ENCODE data around the gene PRR14L.
"Not testable (repeated sequence)": the region's sequence is repeated elsewhere in the genome, so short reads cannot be mapped to it uniquely, and the experiment has no call there.

The PRR14L gene

GRCh38 chr22:31740314-31740713, 9.6 kb downstream of the PRR14L start:
- DNase-seq (ENCODE audit: low read depth): not testable (repeated sequence)

- no peak for DNase-seq (ENCODE audit: low read depth)
These were observed 10.1 kb downstream of the PRR14L start for GRCh38 chr22:31739795-31740201.

GRCh38 chr22:31738566-31738965, 11.4 kb downstream of the PRR14L start:
- DNase-seq (ENCODE audit: low read depth): no peak

GRCh38 chr22:31737932-31738331, 12.0 kb downstream of the PRR14L start:
- DNase-seq (ENCODE audit: low read depth): no peak

GRCh38 chr22:31736458-31736857, 13.5 kb downstream of the PRR14L start:
- no peak for DNase-seq (ENCODE audit: low read depth)

GRCh38 chr22:31734512-31734911, 15.4 kb downstream of the PRR14L start:
- no peak for DNase-seq (ENCODE audit: low read depth)

GRCh38 chr22:31733580-31734079, 16.3 kb downstream of the PRR14L start:
- no peak for DNase-seq (ENCODE audit: low read depth)

GRCh38 chr22:31732089-31732829, 17.7 kb downstream of the PRR14L start:
- DNase-seq (ENCODE audit: low read depth): no peak

GRCh38 chr22:31730344-31730711, 19.6 kb downstream of the PRR14L start:
- no peak for DNase-seq (ENCODE audit: low read depth)

- DNase-seq (ENCODE audit: low read depth): no peak
These were observed 21.1 kb downstream of the PRR14L start for GRCh38 chr22:31728857-31729256.

- DNase-seq (ENCODE audit: low read depth): no peak
These were observed 23.2 kb downstream of the PRR14L start for GRCh38 chr22:31726692-31727091.

GRCh38 chr22:31723723-31724122, 26.2 kb downstream of the PRR14L start:
- DNase-seq (ENCODE audit: low read depth): no peak

GRCh38 chr22:31719850-31720471, 30.0 kb downstream of the PRR14L start:
- DNase-seq (ENCODE audit: low read depth): no peak

GRCh38 chr22:31715147-31715778, 34.7 kb downstream of the PRR14L start:
- DNase-seq (ENCODE audit: low read depth): no peak

- DNase-seq (ENCODE audit: low read depth): not testable (repeated sequence)
These were observed 38.7 kb downstream of the PRR14L start for GRCh38 chr22:31711226-31711625.

- no peak for DNase-seq (ENCODE audit: low read depth)
These were observed 42.4 kb downstream of the PRR14L start for GRCh38 chr22:31707519-31707918.

- no peak for DNase-seq (ENCODE audit: low read depth)
These were observed 54.5 kb downstream of the PRR14L start for GRCh38 chr22:31695423-31695822.

GRCh38 chr22:31694046-31694445, 55.9 kb downstream of the PRR14L start:
- DNase-seq (ENCODE audit: low read depth): not testable (repeated sequence)

- DNase-seq (ENCODE audit: low read depth): no peak
These were observed 57.6 kb downstream of the PRR14L start for GRCh38 chr22:31692186-31692886.

GRCh38 chr22:31691408-31691807, 58.5 kb downstream of the PRR14L start:
- no peak for DNase-seq (ENCODE audit: low read depth)

GRCh38 chr22:31683181-31684105, 66.5 kb downstream of the PRR14L start:
- no peak for DNase-seq (ENCODE audit: low read depth)

Measured in T-helper 22 cell (primary cell).